MG63 (cell line): Measurements from ENCODE around the gene INSYN2B. TPM values are rescaled to one million over a fixed set of nuclear protein-coding genes. Genes with fewer than 3 reads are reported as not detected.
"Not testable (repeated sequence)": the region's sequence is repeated elsewhere in the genome, so short reads cannot be mapped to it uniquely, and the experiment has no call there.

ENCODE experiments used
- DNase-seq: peaks from one replicate; pipeline ENCODE4 v3.0.0-alpha.2; 2020
- H3K27me3 ChIP-seq: fragments of 250-450 bp; sonication (Bioruptor Pico); 2 replicates; pipeline ENCODE4 v1.5.1; 2020; ENCODE audit warnings: mild to moderate bottlenecking, moderate library complexity
- H3K36me3 ChIP-seq: fragments of 250-450 bp; sonication (Bioruptor Pico); 2 replicates; pipeline ENCODE4 v1.5.1; 2020; ENCODE audit warnings: mild to moderate bottlenecking, moderate library complexity
- H3K4me3 ChIP-seq: fragments of 250-450 bp; sonication (Bioruptor Pico); 2 replicates; pipeline ENCODE4 v1.5.1; 2020; ENCODE audit warnings: mild to moderate bottlenecking, moderate library complexity
- H3K9me3 ChIP-seq: fragments of 250-450 bp; sonication (Bioruptor Pico); 2 replicates; pipeline ENCODE4 v1.5.1; 2020; ENCODE audit warnings: mild to moderate bottlenecking, moderate library complexity
- total RNA-seq: library from RNA; depleted of rRNA; stranded (reverse); fragments of >200 nt; shearing (Covaris generic); gene quantifications from 2 replicates; pipeline ENCODE4 v1.2.3, GENCODE V29; 2014; ENCODE audit warnings: low replicate concordance

INSYN2B gene
- total RNA-seq, 1 experiment from 2014 or later, result 7.8 TPM

DNA sequence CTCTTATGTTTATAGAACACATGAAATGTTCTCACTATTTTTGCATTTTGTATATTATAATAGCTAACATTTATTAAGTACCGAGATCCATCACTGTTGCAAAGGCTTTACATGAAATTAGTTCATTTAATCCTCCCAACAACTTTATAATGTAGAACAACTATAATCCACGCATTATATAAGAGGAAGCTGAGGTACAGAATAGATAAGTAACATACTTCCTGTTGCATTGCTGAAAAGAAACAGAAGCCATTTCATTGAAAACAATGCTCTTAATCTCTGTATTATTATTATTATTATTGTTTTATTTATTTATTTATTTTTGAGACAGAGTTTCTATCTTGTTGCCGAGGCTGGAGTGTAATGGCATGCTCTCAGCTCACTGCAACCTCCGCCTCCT is 7.9 kb upstream of the INSYN2B start:
- H3K36me3 ChIP-seq, result no peaks in the 10 kb centered on the region
- H3K4me3 ChIP-seq, result no peak overlapping the region
- no peaks in the 10 kb centered on the region for H3K27me3 ChIP-seq
- no peaks in the 10 kb centered on the region for H3K9me3 ChIP-seq
- DNase-seq, result no peak

GRCh38 chr5:169979871-169980270 is 424 bp downstream of the INSYN2B start:
- DNase-seq, result no peak
- Histone ChIP-seq H3K36me3 (peaks cover 18% of the 10 kb centered on the region), H3K9me3 (no peaks in the 10 kb centered on the region), H3K4me3 (peak overlapping the region; percentile 67), H3K27me3 (no peaks in the 10 kb centered on the region)

- H3K9me3 ChIP-seq, result no peaks in the 10 kb centered on the region
- H3K36me3 ChIP-seq, result peaks cover 23% of the 10 kb centered on the region
- DNase-seq, result no peak
- H3K27me3 ChIP-seq, result no peaks in the 10 kb centered on the region
- peak overlapping the region; percentile 67 for H3K4me3 ChIP-seq
These were observed 1.6 kb downstream of the INSYN2B start for GRCh38 chr5:169978714-169979113.

DNA sequence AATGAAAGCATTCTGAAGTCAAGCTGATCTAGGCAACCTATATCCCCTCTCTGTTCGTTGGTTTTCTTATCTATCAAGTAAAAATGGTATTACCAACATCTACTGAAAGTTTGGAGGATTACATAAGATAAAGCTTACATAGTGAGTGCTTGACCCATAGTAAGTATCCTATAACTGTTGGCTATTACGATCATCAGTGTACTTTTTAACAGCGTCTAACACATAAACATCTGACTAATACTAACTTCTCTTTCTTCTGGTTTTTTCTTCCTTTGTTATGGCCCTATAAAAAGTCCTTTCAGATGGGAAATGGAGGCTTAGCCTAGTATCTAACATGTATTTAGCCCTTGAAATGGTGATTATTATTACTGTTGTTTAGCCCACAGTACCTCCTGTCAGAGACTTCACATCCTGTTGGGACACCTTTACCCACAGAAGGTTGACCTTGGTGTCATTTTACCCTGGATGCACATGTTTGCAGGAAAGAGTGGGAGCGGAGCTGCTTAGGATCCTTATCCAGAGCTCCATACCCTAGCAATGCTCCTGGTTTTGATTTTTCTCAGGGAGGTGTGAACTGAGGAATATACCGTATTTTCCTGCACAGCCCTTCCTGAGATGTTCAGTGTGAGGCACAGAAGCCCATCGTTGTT is 6.0 kb downstream of the INSYN2B start:
- H3K27me3 ChIP-seq, result no peaks in the 10 kb centered on the region
- peaks cover 44% of the 10 kb centered on the region for H3K36me3 ChIP-seq
- H3K9me3 ChIP-seq, result no peaks in the 10 kb centered on the region
- no peak for DNase-seq
- H3K4me3 ChIP-seq, result no peak overlapping the region

DNA sequence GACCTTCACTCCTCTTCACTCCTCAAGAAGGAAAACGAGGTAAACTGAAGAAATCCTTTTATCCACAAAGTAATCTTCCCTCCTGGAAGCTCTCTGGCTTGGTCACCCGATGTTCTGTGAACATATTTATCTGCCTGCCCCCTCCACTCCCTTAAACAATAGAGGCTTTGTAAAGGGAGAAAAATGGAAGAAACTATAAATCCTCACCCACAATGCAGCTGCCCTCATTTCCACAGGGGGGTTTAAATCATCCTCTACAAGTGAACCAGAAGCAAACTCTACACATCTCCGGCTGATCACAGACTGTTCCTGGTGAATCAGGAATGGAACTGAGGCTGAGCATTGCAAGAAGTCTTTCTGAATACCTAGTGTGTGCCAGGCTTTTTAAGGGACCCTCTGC is 7.2 kb downstream of the INSYN2B start:
- DNase-seq, result no peak
- no peak overlapping the region for H3K4me3 ChIP-seq
- no peaks in the 10 kb centered on the region for H3K9me3 ChIP-seq
- H3K36me3 ChIP-seq, result peaks cover 53% of the 10 kb centered on the region
- no peaks in the 10 kb centered on the region for H3K27me3 ChIP-seq

GRCh38 chr5:169971780-169972179 is 8.5 kb downstream of the INSYN2B start:
- DNase-seq, result no peak
- H3K36me3 ChIP-seq, result peaks cover 64% of the 10 kb centered on the region
- H3K27me3 ChIP-seq, result no peaks in the 10 kb centered on the region
- no peak overlapping the region for H3K4me3 ChIP-seq
- no peaks in the 10 kb centered on the region for H3K9me3 ChIP-seq

GRCh38 chr5:169970911-169971765 is 9.2 kb downstream of the INSYN2B start:
- Histone ChIP-seq H3K27me3 (no peaks in the 10 kb centered on the region), H3K36me3 (peaks cover 66% of the 10 kb centered on the region), H3K9me3 (no peaks in the 10 kb centered on the region), H3K4me3 (no peak overlapping the region)
- DNase-seq, result peak; percentile 100

DNA sequence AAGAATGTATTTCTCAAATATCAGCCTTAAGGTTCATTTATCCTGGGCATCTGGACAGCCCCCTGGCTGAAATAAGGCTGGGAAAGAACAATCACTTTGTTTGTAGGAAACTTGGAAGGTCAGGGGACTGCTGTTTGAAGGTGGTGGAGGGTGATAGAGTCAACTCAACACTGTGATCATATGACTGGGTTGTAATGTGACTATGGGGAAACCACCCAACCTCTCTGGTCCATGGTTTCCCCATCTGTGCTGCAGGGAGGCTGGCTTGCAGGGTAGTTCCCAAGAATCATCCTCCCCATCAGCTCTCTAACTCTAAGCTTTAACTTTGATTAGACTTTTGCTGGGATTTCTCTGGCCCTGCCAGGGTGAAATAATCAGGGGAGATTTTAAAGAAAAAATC is 10.0 kb downstream of the INSYN2B start:
- no peak for DNase-seq

GRCh38 chr5:169964246-169964645 is 16.0 kb downstream of the INSYN2B start:
- no peaks in the 10 kb centered on the region for H3K9me3 ChIP-seq
- DNase-seq, result no peak
- H3K36me3 ChIP-seq, result peaks cover 56% of the 10 kb centered on the region
- no peak overlapping the region for H3K4me3 ChIP-seq
- H3K27me3 ChIP-seq, result no peaks in the 10 kb centered on the region

More for the DNA sequence above, 10.0 kb downstream of the INSYN2B start:
- no peak overlapping the region for H3K4me3 ChIP-seq
- no peaks in the 10 kb centered on the region for H3K9me3 ChIP-seq
- peaks cover 66% of the 10 kb centered on the region for H3K36me3 ChIP-seq
- no peaks in the 10 kb centered on the region for H3K27me3 ChIP-seq

- DNase-seq, result no peak
- no peaks in the 10 kb centered on the region for H3K27me3 ChIP-seq
- no peak overlapping the region for H3K4me3 ChIP-seq
- H3K9me3 ChIP-seq, result no peaks in the 10 kb centered on the region
- H3K36me3 ChIP-seq, result peaks cover 26% of the 10 kb centered on the region
These were observed 19.6 kb downstream of the INSYN2B start for GRCh38 chr5:169960659-169961058.

GRCh38 chr5:169958278-169958677 is 22.0 kb downstream of the INSYN2B start:
- DNase-seq, result no peak
- peaks cover 8% of the 10 kb centered on the region for H3K36me3 ChIP-seq

DNA sequence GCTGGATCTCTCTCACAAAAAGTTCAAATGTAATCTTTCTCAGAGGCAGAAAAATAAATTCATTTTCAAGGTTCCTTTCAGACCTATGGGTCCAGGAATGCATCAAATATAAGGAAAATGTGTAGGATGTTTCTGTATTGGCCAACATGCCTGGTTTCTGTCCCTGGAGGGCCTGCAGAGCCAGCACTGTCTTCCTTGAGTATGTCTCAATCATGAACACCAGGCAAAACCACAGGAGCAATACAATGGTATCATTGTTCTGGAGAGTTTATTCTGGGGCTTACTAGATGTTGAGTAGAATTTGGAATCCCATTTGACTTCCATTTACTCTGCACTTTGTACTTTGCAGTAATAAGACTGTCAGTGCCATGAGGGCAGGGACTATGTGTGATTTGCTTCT is 23.5 kb downstream of the INSYN2B start:
- H3K9me3 ChIP-seq, result no peaks in the 10 kb centered on the region
- H3K27me3 ChIP-seq, result no peaks in the 10 kb centered on the region
- no peak for DNase-seq
- H3K4me3 ChIP-seq, result no peak overlapping the region
- peaks cover 11% of the 10 kb centered on the region for H3K36me3 ChIP-seq

More at GRCh38 chr5:169958278-169958677, 22.0 kb downstream of the INSYN2B start:
- Histone ChIP-seq H3K27me3 (no peaks in the 10 kb centered on the region), H3K9me3 (no peaks in the 10 kb centered on the region), H3K4me3 (no peak overlapping the region)

GRCh38 chr5:169956126-169956525 is 24.2 kb downstream of the INSYN2B start:
- no peaks in the 10 kb centered on the region for H3K27me3 ChIP-seq
- DNase-seq, result no peak
- H3K9me3 ChIP-seq, result no peaks in the 10 kb centered on the region
- H3K36me3 ChIP-seq, result peaks cover 11% of the 10 kb centered on the region
- H3K4me3 ChIP-seq, result no peak overlapping the region

DNA sequence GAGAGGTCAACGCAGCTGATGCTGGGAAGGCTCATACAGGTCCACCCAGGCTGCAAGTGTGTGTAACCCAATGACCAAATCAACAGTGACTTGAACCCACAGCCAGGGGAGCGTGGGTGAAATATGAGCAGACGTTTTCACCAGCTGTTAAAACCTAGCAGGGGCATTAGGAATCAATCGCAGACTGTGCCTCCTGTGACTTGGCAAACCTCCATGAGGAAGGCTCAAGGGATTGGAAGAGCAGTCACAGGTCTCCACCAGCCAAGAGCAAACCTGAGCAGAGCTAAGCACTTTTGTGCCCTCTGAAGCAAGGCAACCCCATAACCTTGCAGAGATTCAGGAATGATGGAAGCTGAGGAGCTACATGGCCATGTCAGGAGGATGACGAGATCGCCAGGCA is 25.5 kb downstream of the INSYN2B start:
- Histone ChIP-seq H3K4me3 (no peak overlapping the region), H3K27me3 (no peaks in the 10 kb centered on the region), H3K36me3 (peaks cover 9% of the 10 kb centered on the region), H3K9me3 (no peaks in the 10 kb centered on the region)
- no peak for DNase-seq

DNA sequence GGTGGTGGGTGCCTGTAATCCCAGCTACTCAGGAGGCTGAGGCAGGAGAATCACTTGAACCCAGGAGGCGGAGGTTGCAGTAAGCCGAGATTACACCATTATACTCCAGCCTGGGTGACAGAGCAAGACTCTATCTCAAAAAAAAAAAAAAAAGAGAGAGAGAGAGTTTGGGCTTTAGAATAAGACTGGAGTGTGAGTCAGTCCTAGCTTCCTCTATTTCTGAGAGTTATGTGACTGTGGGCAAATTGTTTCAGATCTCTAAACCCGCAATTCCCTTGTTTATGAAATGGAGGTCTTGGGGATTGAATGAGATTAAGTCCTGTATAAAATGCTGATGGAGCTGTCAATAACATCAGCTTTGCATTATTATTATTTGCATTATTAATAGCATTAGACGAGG is 27.1 kb downstream of the INSYN2B start:
- H3K4me3 ChIP-seq, H3K9me3 ChIP-seq, H3K27me3 ChIP-seq, DNase-seq, H3K36me3 ChIP-seq: not testable (repeated sequence)

GRCh38 chr5:169950333-169950732 is 30.0 kb downstream of the INSYN2B start:
- no peak for DNase-seq
- H3K36me3 ChIP-seq, result peaks cover 16% of the 10 kb centered on the region
- no peaks in the 10 kb centered on the region for H3K9me3 ChIP-seq
- H3K4me3 ChIP-seq, result no peak overlapping the region
- H3K27me3 ChIP-seq, result no peaks in the 10 kb centered on the region

DNA sequence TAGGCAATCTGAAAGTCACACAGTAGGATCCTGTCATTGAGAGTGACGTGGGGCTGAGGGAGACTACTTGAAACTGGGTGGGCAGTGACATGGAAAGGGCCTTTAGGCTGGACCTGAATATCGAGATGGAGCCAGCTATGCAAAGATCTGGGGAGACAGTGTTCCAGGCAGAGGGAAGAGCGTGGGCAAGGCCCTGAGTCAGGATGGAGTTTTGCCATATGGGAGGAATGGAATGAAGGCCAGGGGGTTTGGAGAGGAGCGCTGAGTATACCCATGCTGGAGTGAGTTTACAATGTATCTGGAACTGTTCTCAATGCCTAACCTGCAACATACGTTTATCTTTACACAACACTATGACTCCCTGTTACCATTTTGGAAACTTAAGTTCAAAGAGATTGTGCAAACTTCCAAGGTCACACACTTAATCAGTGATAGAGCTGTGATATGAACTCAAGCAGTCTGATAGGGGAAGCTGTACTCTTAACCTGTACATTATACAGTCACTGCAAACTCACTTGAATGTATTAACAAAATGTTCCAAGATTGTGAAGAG is 33.5 kb downstream of the INSYN2B start:
- DNase-seq, result peak; percentile 22
- H3K4me3 ChIP-seq, result no peak overlapping the region
- H3K9me3 ChIP-seq, result no peaks in the 10 kb centered on the region
- H3K36me3 ChIP-seq, result peaks cover 28% of the 10 kb centered on the region
- no peaks in the 10 kb centered on the region for H3K27me3 ChIP-seq
